Activated CD4-positive, alpha-beta T cell treated with anti-CD3 and anti-CD28 coated beads, Interleukin-2, amount 10 ng/mL, durations not matched to agents 7 days and 5 days (primary cell): Measurements from ENCODE around the gene PIN1. TPM values are rescaled to one million over a fixed set of nuclear protein-coding genes. Genes with fewer than 3 reads are reported as not detected.
"Not testable (repeated sequence)": the region's sequence is repeated elsewhere in the genome, so short reads cannot be mapped to it uniquely, and the experiment has no call there.

Experiments used
- CTCF ChIA-PET: fragments of 350-600 bp; sonication (Branson Sonifier 250); formaldehyde crosslinking; loops from one replicate; lab custom pipeline; 2021; ENCODE audit warnings: antibody characterized with exemption; lab: Charles Lee
- POLR2A ChIA-PET: fragments of 350-600 bp; sonication (Branson Sonifier 250); formaldehyde crosslinking; loops from one replicate; lab custom pipeline; 2021; ENCODE audit warnings: antibody characterized with exemption; lab: Charles Lee
- DNase-seq: peaks from one replicate; pipeline ENCODE4 v3.0.0-alpha.2; 2020
- H3K27ac Mint-ChIP-seq: one replicate; pipeline ENCODE4 v1.8.0; 2021; ENCODE audit warnings: mild to moderate bottlenecking, moderate library complexity, mixed read lengths
- H3K27me3 Mint-ChIP-seq: one replicate; pipeline ENCODE4 v1.8.0; 2021; ENCODE audit warnings: mixed read lengths
- H3K36me3 Mint-ChIP-seq: one replicate; pipeline ENCODE4 v1.8.0; 2021; ENCODE audit warnings: low read depth, mixed read lengths
- H3K4me1 Mint-ChIP-seq: one replicate; pipeline ENCODE4 v1.8.0; 2021; ENCODE audit warnings: mixed read lengths
- H3K4me3 Mint-ChIP-seq: one replicate; pipeline ENCODE4 v1.8.0; 2021; ENCODE audit warnings: mild to moderate bottlenecking, moderate library complexity, mixed read lengths
- H3K9me3 Mint-ChIP-seq: one replicate; pipeline ENCODE4 v1.8.0; 2021; ENCODE audit warnings: mixed read lengths
- total RNA-seq, 2 experiments: library from RNA; stranded (reverse); gene quantifications; one replicate each; pipeline ENCODE4 v1.2.3, GENCODE V29; 2021

Gene PIN1
- total RNA-seq, 2 experiments from 2014 or later = 87.1 to 92.5 TPM

GRCh38 chr19:9796113-9796773, 38.9 kb upstream of the PIN1 start:
- peak; percentile 93 for DNase-seq
- H3K4me3 Mint-ChIP-seq = no peak overlapping the region
- H3K27ac Mint-ChIP-seq = peak overlapping the region; percentile 84
- no peaks in the 10 kb centered on the region for H3K27me3 Mint-ChIP-seq
- no peaks in the 10 kb centered on the region for H3K36me3 Mint-ChIP-seq
- ChIA-PET POLR2A (no interaction called here), CTCF (interaction anchor here (0.7 to 1.3 kb wide), 10 partner anchors 10 to 484 kb away, joined by 3 to 7 read pairs (median 4); no protein-coding TSS in a partner anchor)
- H3K4me1 Mint-ChIP-seq = peaks cover 41% of the 10 kb centered on the region
- H3K9me3 Mint-ChIP-seq = peaks cover 7% of the 10 kb centered on the region

- peaks cover 2% of the 10 kb centered on the region for H3K36me3 Mint-ChIP-seq
- ChIA-PET CTCF (interaction anchor here (0.7 to 1.1 kb wide), 3 partner anchors 21 to 172 kb away, joined by 3 to 4 read pairs (median 3); partner anchors contain the start of gene FBXL12), POLR2A (no interaction called here)
- DNase-seq = no peak
- peaks cover 7% of the 10 kb centered on the region for H3K9me3 Mint-ChIP-seq
- H3K4me1 Mint-ChIP-seq = peaks cover 37% of the 10 kb centered on the region
- no peak overlapping the region for H3K27ac Mint-ChIP-seq
- H3K27me3 Mint-ChIP-seq = no peaks in the 10 kb centered on the region
- H3K4me3 Mint-ChIP-seq = no peak overlapping the region
These were observed 37.2 kb upstream of the PIN1 start for GRCh38 chr19:9797871-9798270.

- H3K27ac Mint-ChIP-seq = no peak overlapping the region
- CTCF ChIA-PET = interaction anchor here (0.9 to 1.1 kb wide), 3 partner anchors 9 to 176 kb away, joined by 3 to 4 read pairs (median 4); no protein-coding TSS in a partner anchor
- peaks cover 31% of the 10 kb centered on the region for H3K4me1 Mint-ChIP-seq
- H3K27me3 Mint-ChIP-seq = no peaks in the 10 kb centered on the region
- no peak overlapping the region for H3K4me3 Mint-ChIP-seq
- peaks cover 2% of the 10 kb centered on the region for H3K36me3 Mint-ChIP-seq
- no peak for DNase-seq
- POLR2A ChIA-PET = interaction anchor here (0.7 kb wide), 1 partner anchor 171 kb away, joined by 4 read pairs; no protein-coding TSS in a partner anchor
- H3K9me3 Mint-ChIP-seq = peaks cover 2% of the 10 kb centered on the region
These were observed 36.0 kb upstream of the PIN1 start for GRCh38 chr19:9799162-9799561.

DNA sequence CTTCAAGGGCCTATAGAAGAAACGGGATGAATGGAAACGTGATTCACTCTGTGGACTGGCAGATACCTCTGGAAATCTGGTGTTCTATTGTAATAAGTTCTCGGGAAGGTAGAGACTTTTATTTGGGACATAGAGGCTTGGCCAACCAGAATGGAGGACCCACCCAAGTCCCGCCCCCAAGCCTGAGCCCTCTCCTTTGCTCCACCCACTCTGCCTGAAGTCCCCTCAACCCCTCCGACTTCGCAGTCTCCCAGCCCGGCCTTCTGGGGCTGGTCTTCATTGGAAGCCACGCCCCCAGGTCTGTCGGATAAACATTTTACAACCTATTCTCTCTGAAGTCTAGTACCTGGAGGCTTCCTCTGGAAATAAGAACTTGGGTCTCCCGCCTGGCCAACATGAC, 33.1 kb upstream of the PIN1 start:
- Mint-ChIP-seq H3K4me3 (no peak overlapping the region), H3K36me3 (peaks cover 2% of the 10 kb centered on the region), H3K4me1 (peaks cover 24% of the 10 kb centered on the region), H3K27ac (no peak overlapping the region), H3K27me3 (no peaks in the 10 kb centered on the region), H3K9me3 (no peaks in the 10 kb centered on the region)
- CTCF ChIA-PET = no interaction called here
- DNase-seq = no peak
- POLR2A ChIA-PET = no interaction called here

- Mint-ChIP-seq H3K27ac (no peak overlapping the region), H3K4me1 (peaks cover 20% of the 10 kb centered on the region), H3K9me3 (no peaks in the 10 kb centered on the region), H3K27me3 (no peaks in the 10 kb centered on the region), H3K4me3 (no peak overlapping the region), H3K36me3 (peaks cover 28% of the 10 kb centered on the region)
- CTCF ChIA-PET = interaction anchor here (0.9 to 2.3 kb wide), 3 partner anchors 10 to 12 kb away, joined by 3 to 7 read pairs (median 7); partner anchors contain the start of gene FBXL12
- DNase-seq = no peak
- POLR2A ChIA-PET = no interaction called here
These were observed 28.3 kb upstream of the PIN1 start for GRCh38 chr19:9806803-9807202.

DNA sequence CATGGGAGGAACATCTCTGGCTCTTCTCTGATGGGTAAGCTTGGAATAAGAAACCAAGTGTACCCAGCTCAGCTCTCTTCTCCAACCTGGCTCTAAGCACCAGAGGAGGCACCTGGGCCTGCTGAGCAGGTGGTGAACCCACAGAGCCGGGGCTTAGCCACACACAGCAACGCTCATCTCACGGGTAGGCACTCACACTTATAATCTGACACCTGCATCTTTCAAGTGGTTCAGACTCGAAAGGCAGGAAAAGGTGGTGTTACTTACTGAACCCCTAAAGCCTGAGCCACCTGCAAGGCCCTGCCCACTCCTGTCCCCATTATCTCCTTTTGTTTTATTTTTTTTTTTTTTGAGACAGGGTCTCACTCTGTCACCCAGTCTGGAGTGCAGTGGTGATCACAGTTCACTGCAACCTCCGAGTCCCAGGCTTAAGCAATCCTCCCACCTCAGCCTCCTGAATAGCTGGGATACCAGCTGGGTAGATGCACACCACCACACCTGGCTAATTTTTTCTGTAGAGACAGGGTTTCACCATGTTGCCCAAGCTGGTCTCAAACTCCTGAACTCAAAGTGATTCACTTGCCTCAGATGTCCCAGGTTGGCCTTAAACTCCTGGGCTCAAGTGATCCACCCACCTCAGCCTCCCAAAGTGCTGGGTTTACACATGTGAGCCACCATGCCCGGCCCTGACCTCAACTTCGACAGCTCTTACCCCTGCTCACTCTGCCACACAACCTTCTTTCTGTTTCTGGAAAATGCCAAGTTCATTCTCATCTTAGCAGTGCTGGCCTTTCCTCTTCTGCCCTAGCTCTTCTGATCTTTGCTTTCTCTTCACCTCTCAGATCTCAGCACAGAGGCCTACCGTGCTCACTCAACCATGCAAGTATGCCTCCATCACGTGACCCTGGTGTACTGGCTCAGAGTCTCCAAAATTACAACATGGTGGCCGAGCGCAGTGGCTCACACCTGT, 26.0 kb upstream of the PIN1 start:
- no peaks in the 10 kb centered on the region for H3K27me3 Mint-ChIP-seq
- CTCF ChIA-PET = interaction anchor here (0.6 to 2.3 kb wide), 4 partner anchors 9 to 330 kb away, joined by 3 to 7 read pairs (median 4); partner anchors contain the start of gene FBXL12

DNA sequence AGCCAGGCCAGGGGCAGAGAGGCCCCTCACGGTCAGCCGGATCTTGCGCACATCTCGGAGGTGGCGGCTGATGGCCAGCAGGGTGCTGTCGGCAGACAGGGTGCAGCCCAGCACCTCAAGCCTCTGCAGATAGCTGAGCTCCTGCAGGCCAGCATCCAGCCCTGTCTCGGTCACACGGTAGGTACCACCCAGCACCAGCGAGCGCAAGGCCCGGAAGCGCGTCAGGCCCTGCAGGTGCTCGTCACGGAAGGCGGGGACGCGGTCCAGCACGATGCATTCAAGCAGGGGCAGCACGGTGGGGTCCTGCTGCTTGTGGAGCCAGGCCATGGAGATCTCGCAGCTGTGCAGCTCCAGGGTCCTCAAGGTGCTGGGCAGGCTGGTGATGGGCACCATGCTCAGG, 24.0 kb upstream of the PIN1 start:
- peaks cover 20% of the 10 kb centered on the region for H3K4me1 Mint-ChIP-seq
- CTCF ChIA-PET = interaction anchor here (1.3 kb wide), 1 partner anchor 186 kb away, joined by 4 read pairs; no protein-coding TSS in a partner anchor
- peaks cover 57% of the 10 kb centered on the region for H3K36me3 Mint-ChIP-seq

More for the DNA sequence above, 26.0 kb upstream of the PIN1 start:
- DNase-seq = peak; percentile 63
- Mint-ChIP-seq H3K9me3 (peaks cover 3% of the 10 kb centered on the region), H3K4me3 (no peak overlapping the region), H3K4me1 (peaks cover 20% of the 10 kb centered on the region), H3K27ac (peak overlapping the region; percentile 84), H3K36me3 (peaks cover 41% of the 10 kb centered on the region)
- POLR2A ChIA-PET = interaction anchor here (0.9 kb wide), 1 partner anchor 9 kb away, joined by 3 read pairs; no protein-coding TSS in a partner anchor

DNA sequence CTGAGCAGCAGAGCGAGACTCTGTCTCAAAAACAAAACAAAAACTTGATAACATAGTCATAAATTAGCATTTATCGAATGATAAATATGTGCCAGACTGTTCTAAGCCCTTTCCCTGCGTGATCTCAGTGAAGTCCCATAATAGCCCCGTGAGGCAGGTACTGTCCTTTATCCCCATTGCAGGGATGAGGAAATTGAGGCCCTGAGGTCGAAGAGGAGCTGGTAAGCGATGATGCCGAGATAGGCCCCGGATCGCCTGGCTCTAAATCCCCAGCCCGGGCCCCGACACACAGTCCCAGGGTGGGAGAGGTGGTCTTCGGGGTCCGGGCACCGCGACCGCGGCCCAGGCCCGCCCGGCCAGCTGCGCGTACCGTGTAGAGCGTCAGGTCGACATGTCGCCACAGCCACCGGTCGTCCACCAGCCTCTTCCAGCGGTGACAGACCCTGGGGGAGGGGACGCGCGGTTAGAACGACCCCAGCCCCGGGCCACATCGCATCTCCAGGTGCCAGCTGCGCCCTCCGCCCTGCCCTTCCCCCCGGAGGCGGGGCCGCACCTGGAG, 16.9 kb upstream of the PIN1 start:
- CTCF ChIA-PET = interaction anchor here (0.5 to 1.7 kb wide), 5 partner anchors 10 to 774 kb away, joined by 3 to 7 read pairs (median 3); no protein-coding TSS in a partner anchor
- Mint-ChIP-seq H3K27me3 (no peaks in the 10 kb centered on the region), H3K4me3 (peak overlapping the region; percentile 87), H3K36me3 (peaks cover 43% of the 10 kb centered on the region), H3K27ac (peak overlapping the region; percentile 97), H3K4me1 (peaks cover 31% of the 10 kb centered on the region), H3K9me3 (peaks cover 14% of the 10 kb centered on the region)
- no peak for DNase-seq
- POLR2A ChIA-PET = interaction anchor here (0.6 to 0.8 kb wide), 2 partner anchors 9 to 44 kb away, joined by 3 to 4 read pairs; no protein-coding TSS in a partner anchor

More for the DNA sequence above, 24.0 kb upstream of the PIN1 start:
- Mint-ChIP-seq H3K27ac (no peak overlapping the region), H3K4me3 (no peak overlapping the region), H3K27me3 (no peaks in the 10 kb centered on the region), H3K9me3 (peaks cover 7% of the 10 kb centered on the region)
- POLR2A ChIA-PET = no interaction called here
- DNase-seq = no peak

DNA sequence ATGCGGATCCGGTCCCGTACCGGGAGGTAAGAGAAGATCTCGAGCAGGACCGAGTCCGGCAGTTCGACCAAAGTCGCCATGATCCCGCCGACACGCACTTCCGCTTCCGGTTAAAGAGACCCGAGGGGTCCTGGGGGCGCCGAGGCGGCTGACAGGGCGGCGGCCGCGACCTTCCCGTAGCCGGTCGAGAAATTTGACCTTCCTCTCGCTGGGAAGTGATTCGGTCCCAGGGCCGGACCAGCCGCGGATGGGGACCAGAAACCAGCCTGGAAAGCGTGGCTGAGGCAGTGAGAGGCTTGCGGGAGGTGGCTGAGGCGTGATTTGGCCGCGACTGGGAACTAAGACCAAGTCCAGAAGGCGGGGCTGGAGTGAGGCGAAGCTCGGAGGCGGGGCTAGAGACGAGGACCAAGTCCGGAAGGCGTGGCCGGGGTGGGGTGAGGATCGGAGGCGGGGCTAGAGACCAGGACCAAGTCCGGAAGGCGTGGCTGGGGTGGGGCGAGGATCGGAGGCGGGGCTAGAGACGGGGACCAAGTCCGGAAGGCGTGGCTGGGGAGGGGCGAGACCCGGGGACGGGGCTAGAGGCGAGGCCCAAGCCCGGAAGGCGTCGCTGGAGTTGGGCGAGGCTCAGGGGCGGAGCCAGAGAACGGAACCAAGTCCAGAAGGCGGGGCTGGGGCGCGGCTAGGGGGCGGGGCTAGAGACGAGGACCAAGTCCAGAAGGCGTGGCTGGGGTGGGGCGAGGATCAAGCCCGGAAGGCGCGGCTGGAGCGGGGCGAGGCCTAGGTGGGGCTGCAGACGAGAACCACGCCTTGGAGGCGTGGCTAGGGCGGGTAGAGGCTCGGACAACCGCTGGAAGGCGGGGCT, 16.2 kb upstream of the PIN1 start, which contains the start of gene FBXL12:
Gene FBXL12 (minus strand): TSS at position 346 of the 862 bp plus-strand sequence. CDS start 266 bp downstream, at position 80.
- CTCF ChIA-PET = interaction anchor here (0.5 to 1.7 kb wide), 5 partner anchors 11 to 773 kb away, joined by 3 to 7 read pairs (median 3); no protein-coding TSS in a partner anchor
- peaks cover 34% of the 10 kb centered on the region for H3K4me1 Mint-ChIP-seq

GRCh38 chr19:9819596-9819909, 15.6 kb upstream of the PIN1 start:
- Mint-ChIP-seq H3K9me3 (peaks cover 11% of the 10 kb centered on the region), H3K27ac (peak overlapping the region; percentile 97), H3K4me3 (peak overlapping the region; percentile 87), H3K4me1 (peaks cover 34% of the 10 kb centered on the region), H3K27me3 (no peaks in the 10 kb centered on the region), H3K36me3 (peaks cover 37% of the 10 kb centered on the region)
- ChIA-PET POLR2A (interaction anchor here (0.6 kb wide), 1 partner anchor 51 kb away, joined by 4 read pairs; the partner anchor contains the start of gene ZNF846), CTCF (interaction anchor here (1.7 kb wide), 1 partner anchor 12 kb away, joined by 7 read pairs; no protein-coding TSS in a partner anchor)
- no peak for DNase-seq

More for the DNA sequence above, 16.2 kb upstream of the PIN1 start, which contains the start of gene FBXL12:
- Mint-ChIP-seq H3K27me3 (no peaks in the 10 kb centered on the region), H3K27ac (peak within 1 kb of the TSS; percentile 97), H3K36me3 (peaks cover 40% of the 10 kb centered on the region), H3K4me3 (peak within 1 kb of the TSS; percentile 87), H3K9me3 (peaks cover 12% of the 10 kb centered on the region)
- POLR2A ChIA-PET = interaction anchor here (0.6 kb wide), 2 partner anchors 44 to 50 kb away, joined by 4 read pairs; partner anchors contain the start of gene ZNF846
- peak; percentile 100 for DNase-seq

GRCh38 chr19:9820034-9820433, 15.1 kb upstream of the PIN1 start:
- H3K9me3 Mint-ChIP-seq, POLR2A ChIA-PET, DNase-seq, H3K27me3 Mint-ChIP-seq: not testable (repeated sequence)
- Mint-ChIP-seq H3K36me3 (peaks cover 32% of the 10 kb centered on the region), H3K4me3 (peak overlapping the region; percentile 87), H3K27ac (peak overlapping the region; percentile 97), H3K4me1 (peaks cover 34% of the 10 kb centered on the region)
- CTCF ChIA-PET = interaction anchor here (0.6 kb wide), 1 partner anchor 95 kb away, joined by 3 read pairs; no protein-coding TSS in a partner anchor
